Stimulated activated CD4-positive, alpha-beta T cell treated with anti-CD3 and anti-CD28 coated beads, TNF-alpha, amount 100 ng/mL, for 4 hours (primary cell): ENCODE measurements around the gene TSKU.

Source experiments
- DNase-seq, 3 experiments: peaks; one replicate each; pipeline ENCODE4 v3.0.0-alpha.2; 2020; ENCODE audit warnings: low read depth in 3 of 3

The TSKU gene

GRCh38 chr11:76752321-76753143, 30.6 kb upstream of the TSKU start:
- DNase-seq = no peak

- no peak for DNase-seq
These were observed 29.7 kb upstream of the TSKU start for GRCh38 chr11:76753449-76753848.

GRCh38 chr11:76753950-76754349, 29.2 kb upstream of the TSKU start:
- no peak for DNase-seq

- DNase-seq = no peak
These were observed 26.8 kb upstream of the TSKU start for GRCh38 chr11:76756341-76756741.

GRCh38 chr11:76758311-76758710, 24.8 kb upstream of the TSKU start:
- DNase-seq = no peak

- DNase-seq = no peak
These were observed 24.1 kb upstream of the TSKU start for GRCh38 chr11:76759092-76759491.

- DNase-seq = no peak
These were observed 23.6 kb upstream of the TSKU start for GRCh38 chr11:76759517-76759916.

GRCh38 chr11:76760236-76760635, 22.9 kb upstream of the TSKU start:
- no peak for DNase-seq

GRCh38 chr11:76761718-76762355, 21.3 kb upstream of the TSKU start:
- DNase-seq = no peak

GRCh38 chr11:76762356-76762752, 20.8 kb upstream of the TSKU start:
- no peak for DNase-seq

- DNase-seq = no peak
These were observed 20.1 kb upstream of the TSKU start for GRCh38 chr11:76762867-76763572.

- no peak for DNase-seq
These were observed 19.4 kb upstream of the TSKU start for GRCh38 chr11:76763573-76764346.

- DNase-seq = no peak
These were observed 18.1 kb upstream of the TSKU start for GRCh38 chr11:76764941-76765665.

GRCh38 chr11:76765863-76766350, 17.2 kb upstream of the TSKU start:
- no peak for DNase-seq

- no peak for DNase-seq
These were observed 16.6 kb upstream of the TSKU start for GRCh38 chr11:76766521-76766920.

GRCh38 chr11:76767659-76768058, 15.5 kb upstream of the TSKU start:
- DNase-seq = no peak

GRCh38 chr11:76768088-76768908, 14.9 kb upstream of the TSKU start:
- no peak for DNase-seq

GRCh38 chr11:76768909-76769560, 14.1 kb upstream of the TSKU start:
- DNase-seq = no peak

- DNase-seq = no peak
These were observed 13.2 kb upstream of the TSKU start for GRCh38 chr11:76769645-76770586.
